ENCODE measurements around the gene GADD45B.
"Not testable (repeated sequence)": the region's sequence is repeated elsewhere in the genome, so short reads cannot be mapped to it uniquely, and the experiment has no call there.

GADD45B gene

DNA sequence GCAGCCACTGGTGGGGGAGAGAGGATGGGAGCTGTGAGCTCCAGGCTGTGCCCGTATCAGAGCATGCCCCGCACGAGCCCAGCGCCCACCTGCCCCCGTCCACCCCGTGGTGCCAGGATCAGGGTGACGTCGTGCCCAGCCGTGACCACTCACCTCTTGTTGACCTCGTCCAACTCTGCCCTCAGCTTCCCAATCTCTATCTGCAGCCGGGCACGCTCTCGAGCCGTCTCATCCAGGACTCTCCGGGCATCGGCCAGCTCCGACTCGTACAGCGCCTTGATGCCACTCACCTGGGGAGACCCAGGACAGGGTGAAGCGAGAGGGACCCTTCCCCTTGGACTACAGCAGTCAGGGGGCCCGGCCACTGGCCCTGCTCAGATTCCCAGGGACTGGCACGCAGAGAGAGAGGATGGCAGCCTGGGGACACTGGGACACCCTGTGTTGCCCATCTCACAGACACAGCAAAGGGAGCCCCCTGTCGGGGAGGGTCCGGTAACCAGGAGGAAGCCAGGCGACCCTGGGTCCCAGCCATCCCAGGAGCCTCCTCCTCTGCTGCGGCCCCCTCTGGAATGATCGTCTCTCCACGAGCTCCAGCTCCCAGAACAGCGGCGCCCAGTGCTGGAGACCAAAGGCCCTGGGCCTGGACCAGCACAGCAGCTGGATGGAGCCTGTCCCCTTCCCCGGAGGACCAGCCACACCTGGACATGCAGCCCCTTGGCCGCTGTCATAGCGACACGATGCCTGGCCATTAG, 31.5 kb upstream of the GADD45B start:
- no peak for DNase-seq

DNA sequence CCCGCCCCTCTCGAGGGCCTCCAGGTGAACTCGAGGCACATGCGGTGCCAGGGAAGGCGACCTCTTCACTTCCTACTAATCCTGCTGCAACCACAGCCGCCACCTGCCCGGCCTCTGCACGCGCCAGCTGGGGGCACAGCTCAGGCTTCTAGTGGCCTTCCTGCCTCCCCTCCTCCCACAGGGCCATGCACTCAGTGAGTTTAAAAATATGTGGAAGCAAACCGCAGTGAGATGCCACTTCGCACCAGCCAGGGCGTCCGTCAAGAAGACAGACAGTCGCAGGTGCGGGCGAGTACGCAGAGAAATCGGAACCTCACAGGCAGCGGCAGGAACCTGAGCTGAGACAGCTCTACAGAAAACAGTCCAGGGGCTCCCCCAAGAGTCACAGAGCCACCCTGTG, 29.5 kb upstream of the GADD45B start:
- no peak for DNase-seq

DNA sequence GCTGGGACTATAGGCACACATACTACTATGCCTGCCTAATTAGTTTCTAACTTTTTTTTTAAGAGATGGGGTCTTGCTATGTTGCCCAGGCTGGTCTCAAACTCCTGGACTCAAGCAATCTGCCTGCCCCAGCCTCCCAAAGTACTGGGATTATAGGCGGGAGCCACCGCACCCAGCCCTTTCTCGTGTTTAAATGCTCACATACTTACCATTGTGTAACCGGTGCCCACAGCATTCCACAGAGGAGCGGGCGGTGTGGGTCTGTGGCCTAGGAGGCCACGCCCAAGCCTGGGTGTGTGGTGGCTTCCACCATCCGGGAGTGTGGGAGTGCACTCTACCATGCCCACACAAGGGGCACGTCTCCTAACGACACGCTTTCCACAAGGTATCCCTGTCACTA, 26.9 kb upstream of the GADD45B start:
- DNase-seq, result no peak

DNA sequence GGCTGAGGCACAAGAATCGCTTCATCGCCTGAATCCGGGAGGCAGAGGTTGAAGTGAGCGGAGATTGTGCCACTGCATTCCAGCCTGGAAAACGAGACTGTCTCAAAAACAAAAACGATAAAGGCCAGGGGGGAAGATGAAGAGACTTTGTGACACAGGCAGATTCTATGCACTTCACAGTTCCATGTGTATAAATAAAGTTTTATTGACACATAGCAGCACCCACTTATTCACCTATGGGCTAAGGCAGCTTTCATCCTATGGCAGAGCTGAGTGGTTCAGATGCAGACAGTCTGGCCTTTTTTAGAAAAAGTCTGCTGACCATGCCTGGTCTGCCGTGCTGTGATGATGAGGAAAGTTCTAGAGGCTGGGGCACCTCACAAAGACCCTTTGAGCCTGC, 24.8 kb upstream of the GADD45B start:
- DNase-seq, result no peak

- no peak for DNase-seq
Measured at GRCh38 chr19:2451741-2452140, 24.2 kb upstream of the GADD45B start.

GRCh38 chr19:2453431-2454025, 22.4 kb upstream of the GADD45B start:
- no peak for DNase-seq

DNA sequence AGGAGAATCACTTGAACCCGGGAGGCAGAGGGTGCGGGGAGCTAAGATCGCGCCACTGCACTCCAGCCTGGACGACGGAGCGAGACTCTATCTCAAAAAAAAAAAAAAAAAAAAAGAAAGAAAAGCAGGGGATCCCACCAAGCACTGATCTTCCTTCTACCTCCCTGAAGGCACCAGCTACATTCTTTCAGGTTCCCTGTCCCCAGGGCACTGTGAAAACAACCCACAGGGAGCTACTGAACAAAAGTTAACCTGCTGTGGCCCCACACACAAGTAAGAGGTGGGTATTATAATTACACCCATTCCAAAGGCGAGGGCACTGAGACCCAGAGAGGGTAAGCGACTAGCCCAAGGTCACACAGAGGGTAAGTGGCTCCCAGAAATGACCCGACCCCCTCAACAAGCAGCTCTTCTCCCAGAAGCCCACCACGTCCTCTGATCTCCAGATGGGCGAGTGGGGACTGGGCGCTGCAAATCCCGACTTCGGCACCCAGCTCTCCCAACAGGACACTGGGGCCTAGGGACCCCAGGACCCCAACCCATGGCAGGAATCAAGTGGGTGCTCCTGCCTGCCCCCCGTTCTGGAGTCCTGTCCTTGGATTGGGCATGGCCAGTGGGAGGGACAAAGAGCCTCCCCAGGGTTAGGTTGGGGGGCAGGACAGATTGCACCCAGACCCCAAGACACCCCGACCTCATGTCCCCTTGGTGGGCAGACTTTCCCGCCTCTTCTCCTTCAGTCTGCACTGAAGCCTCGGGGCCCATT, 21.5 kb upstream of the GADD45B start:
- no peak for DNase-seq

DNA sequence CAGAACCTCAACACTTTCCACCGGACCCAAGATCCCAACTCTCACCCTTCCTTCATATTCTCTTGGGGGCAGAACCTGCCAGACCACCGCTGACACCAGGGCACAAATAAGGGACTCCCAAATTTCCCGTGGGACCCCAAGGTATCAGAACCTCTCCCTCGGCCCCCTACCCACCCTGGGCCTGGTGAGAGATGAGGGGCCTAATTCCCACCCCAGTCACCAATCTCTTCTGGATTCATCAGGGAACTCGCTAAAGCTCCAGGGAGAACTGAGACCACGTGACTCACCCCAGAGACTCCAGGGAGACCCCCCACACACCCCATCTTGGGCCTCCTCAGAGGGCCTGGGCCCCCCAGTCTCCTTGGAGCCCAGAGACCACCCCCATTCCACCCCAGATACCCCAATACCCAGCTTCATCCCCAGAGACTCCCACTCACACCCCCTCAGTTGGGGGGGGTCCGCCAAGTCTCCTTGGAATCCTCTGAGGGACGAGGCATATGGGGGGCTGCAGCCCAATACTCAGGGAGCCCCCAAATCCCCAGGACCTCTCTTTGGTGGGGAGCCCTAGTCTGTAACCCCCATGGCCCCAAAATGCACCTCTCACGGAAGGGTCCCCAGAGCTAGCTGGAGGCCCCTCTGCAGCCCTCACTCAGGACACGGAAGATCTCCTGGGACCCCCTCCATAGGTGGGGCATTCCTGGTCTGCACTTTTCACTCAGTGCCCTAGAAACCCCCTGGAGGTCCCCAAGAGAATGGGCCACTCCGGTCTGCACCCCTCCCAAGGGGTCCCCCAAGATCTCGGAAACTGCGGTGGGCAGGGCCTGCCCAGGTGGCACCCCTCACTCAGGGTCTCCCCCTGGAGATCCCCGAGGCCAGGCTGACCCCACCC, 20.7 kb upstream of the GADD45B start:
- DNase-seq, result no peak

DNA sequence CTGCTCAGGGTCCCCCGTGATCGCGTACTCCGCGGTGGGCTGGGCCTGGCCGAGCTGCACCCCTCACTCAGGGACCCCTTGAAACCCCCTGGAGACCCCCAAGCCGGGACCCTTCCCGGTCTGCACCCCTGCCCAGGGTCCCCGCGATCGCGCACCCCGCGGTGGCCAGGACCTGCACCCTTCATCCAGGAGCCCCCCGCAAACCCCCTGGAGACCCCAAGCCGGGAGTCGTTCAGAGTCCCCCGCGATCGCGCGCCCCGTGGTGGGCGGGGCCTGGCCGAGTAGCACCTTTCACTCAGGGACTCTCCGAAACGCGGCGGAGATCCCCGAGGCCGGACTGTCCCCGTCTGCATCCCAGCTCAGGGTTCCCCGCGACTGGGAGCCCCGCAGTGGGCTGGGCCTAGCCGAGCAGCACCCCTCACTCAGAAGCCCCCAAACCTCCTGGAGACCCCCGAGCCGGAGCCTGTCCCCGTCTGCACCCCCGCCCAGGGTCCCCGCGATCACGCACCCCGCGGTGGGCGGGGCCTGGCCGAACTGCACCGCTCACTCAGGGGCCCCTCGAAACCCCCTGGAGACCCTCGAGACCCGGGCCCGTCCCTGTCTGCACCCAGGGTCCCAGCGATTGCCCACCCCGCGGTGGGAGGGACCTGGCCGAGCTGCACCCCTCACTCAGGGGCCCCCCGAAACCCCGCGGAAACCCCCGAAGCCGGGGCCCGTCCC, 19.9 kb upstream of the GADD45B start:
- peak; percentile 18 for DNase-seq

GRCh38 chr19:2457394-2458037, 18.4 kb upstream of the GADD45B start:
- no peak for DNase-seq

GRCh38 chr19:2458054-2458453, 17.9 kb upstream of the GADD45B start:
- DNase-seq, result no peak

- not testable (repeated sequence) for DNase-seq
Measured at GRCh38 chr19:2458776-2459175, 17.2 kb upstream of the GADD45B start.

DNA sequence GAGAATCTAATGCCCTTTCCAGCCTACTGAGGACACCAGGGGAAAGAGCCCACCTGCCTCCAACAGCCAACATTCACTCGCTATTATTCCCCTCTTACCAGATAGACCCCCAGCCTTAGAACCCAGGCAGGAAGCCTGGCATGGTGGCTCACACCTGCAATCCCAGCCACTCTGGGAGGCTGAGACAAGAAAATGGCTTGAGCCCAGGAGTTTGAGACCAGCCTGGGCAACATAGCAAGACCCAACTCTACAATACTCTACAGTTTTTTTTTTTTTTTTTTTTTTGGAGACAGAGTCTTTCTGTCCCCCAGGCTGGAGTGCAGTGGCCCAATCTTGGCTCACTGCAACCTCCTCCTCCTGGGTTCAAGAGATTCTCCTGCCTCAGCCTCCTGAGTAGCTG, 15.7 kb upstream of the GADD45B start:
- DNase-seq, result no peak

GRCh38 chr19:2461751-2462634, 13.9 kb upstream of the GADD45B start:
- peak; percentile 19 for DNase-seq

DNA sequence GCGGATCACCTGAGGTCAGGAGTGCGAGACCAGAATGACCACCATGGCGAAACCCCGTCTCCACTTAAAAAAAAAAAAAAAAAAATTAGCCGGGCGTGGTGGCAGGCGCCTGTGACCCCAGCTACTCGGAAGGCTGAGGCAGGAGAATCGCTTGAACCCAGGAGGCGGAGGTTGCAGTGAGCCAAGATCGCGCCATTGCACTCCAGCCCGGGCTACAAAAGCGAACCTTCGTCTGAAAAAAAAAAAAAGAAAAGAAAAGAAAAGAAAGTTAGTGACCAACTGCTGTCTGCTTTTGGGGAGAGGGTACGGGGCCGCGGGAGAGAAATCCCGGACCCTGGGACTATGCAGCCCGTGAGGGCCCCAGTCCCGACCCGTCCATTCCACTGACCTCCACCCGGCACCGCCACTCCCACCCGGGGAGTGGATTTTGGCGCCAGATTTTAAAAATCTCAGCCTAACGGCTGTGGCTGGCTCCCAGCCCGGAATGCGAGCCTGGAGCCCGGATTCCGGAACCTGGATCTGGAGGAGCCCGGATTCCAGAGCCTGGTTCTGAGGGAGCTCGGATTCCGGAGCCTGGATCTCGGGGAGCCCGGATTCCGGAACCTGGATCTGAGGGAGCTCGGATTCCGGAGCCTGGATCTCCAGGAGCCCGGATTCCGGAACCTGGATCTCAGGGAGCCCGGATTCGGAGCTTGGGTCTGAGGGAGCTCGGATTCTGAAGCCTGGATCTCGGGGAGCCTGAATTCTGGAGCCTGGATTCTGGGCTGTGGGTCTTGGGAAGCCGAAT, 13.1 kb upstream of the GADD45B start:
- peak; percentile 23 for DNase-seq

DNA sequence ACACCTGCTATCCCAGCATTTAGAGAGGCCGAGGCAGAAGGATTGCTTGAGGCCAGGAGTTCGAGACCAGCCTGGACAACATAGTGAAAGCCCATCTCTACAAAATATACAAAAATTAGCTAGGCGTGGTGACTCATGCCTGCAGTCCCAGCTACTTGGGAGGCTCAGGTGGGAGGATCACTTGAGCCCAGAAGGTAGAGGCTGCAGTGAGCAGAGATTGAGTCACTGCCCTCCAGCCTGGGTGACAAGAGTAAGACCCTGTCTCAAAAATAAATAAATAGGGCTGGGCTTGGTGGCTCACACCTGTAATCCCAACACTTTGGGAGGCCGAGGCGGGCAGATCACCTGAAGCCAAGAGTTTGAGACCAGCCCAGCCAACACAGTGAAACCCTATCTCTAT, 12.2 kb upstream of the GADD45B start:
- not testable (repeated sequence) for DNase-seq

DNA sequence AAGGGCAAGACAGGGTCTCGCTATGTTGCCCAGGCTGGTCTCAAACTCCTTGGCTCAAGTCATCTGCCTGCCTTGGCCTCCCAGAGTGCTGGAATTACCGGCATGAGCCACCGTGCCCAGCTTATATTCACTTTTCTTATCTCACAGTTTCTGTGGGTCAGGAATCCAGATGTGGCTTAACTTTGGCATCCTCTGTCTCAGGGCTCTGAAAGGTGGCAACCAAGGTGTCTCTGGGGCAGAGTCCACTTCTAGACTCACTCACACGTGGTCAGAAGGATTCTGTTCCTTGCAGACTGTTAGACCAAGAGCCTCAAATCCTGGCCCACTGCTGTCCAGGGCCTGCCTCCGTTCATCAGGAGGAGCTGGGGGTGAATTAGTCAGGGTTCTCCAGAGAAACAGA, 11.5 kb upstream of the GADD45B start:
- no peak for DNase-seq

- no peak for DNase-seq
Measured at GRCh38 chr19:2468596-2468995, 7.3 kb upstream of the GADD45B start.

GRCh38 chr19:2469102-2469914, 6.6 kb upstream of the GADD45B start:
- DNase-seq, result no peak

All from COR-L47 (cell line).